ENCODE results near the gene SDC1. TPM values are rescaled to one million over a fixed set of nuclear protein-coding genes. Genes with fewer than 3 reads are reported as not detected.

SDC1 gene
- total RNA-seq, 1 donor from 2014 or later: 0.26 TPM

DNA sequence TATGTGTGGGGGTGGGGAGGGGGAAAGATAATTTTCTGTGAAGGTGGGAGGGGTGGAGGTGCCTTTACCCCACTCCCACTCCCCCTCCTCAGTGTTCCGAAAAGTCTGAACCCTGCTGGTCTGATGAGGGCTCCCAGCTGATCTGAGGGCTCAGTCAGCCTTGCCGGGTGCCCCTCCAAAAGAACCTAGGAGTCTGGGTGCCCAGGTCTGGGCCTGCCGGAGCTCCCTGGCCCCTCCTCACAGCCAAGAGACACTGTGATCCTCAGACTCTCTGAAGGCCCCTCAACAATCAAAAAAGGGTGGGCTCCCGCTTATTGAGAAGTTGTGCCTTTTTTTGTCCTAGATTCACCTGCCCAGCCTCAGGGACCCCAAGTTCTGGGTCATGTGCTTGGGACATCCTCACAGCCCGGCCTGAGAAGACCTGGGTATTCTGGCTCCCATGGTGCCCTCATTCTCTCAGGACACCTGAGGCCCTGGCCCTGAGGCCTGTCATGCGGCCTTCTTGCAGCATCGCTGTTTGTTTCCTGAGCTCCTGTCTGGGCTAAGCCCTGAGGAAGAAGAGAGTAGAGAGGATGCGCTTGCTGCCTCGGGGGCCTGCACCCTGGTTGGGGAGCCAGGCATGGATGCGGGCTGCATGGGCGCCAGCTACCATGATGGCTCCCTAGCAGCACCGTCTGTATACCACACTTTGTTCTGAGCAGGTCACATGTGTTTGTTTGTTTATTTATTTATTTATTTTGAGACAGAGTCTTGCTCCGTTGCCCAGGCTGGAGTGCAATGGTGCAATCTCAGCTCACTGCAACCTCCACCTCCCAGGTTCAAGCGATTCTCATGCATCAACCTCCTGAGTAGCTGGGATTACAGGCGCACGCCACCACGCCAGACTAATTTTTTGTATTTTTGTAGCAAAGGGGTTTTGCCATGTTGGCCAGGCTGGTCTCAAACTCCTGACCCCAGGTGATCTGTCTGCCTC lies 44.0 kb downstream of the SDC1 start:
- Mint-ChIP-seq H3K4me1 (ENCODE audit: low read depth) (no peaks in the 10 kb centered on the region), H3K36me3 (ENCODE audit: low read depth) (no peaks in the 10 kb centered on the region), H3K9me3 (no peaks in the 10 kb centered on the region), H3K27ac (no peak overlapping the region), H3K4me3 (no peak overlapping the region), H3K27me3 (ENCODE audit: insufficient read depth) (peaks cover 2% of the 10 kb centered on the region)
- intact Hi-C loops (cut with micrococcal nuclease): no loop called here
- DNase-seq (ENCODE audit: low spot score): no peak

DNA sequence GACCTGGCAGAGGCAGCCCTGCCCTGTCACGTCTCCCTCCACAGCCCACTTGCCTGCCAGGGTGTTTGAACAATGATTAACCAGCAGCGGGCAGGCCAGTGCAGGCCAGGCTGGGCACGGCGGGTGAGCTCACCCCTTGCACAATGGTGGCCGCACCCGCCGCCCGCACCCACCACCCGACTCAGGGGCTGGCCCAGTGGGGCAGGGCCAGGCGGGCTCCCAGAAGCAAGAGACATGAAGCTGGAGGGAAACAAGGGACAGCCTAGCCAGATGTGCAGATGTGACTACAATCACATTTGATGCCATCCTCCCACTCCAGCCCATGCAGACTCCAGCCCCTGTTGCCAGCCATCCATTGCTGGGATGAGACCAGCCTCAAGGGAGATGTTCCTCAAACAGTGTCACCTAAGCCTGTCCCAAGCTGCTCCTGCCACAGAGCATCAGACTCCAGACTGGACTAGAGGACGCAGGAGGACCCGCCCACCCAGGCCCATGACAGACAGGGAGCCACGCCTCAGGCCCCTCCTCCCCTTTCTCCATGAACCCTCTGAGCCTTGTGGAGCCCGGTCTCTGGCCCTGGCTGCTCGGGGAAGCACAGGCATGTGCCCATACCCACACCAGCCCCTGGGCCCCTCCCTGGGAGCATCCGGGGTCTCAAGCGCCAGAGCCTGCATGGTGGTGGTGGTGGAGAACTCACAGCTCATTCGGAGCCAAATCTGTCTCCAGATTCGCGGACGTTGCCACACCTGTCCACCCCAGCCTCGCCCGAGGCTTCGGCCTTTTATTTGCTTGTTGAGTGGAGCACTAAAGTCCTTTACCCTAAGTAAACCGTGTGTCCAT lies 45.0 kb downstream of the SDC1 start:
- H3K4me3 Mint-ChIP-seq: no peak overlapping the region
- no peak for DNase-seq (ENCODE audit: low spot score)
- peaks cover under 1% of the 10 kb centered on the region for H3K27me3 Mint-ChIP-seq (ENCODE audit: insufficient read depth)
- no peaks in the 10 kb centered on the region for H3K9me3 Mint-ChIP-seq
- no peaks in the 10 kb centered on the region for H3K36me3 Mint-ChIP-seq (ENCODE audit: low read depth)
- intact Hi-C loops (cut with micrococcal nuclease): no loop called here
- H3K27ac Mint-ChIP-seq: no peak overlapping the region
- no peaks in the 10 kb centered on the region for H3K4me1 Mint-ChIP-seq (ENCODE audit: low read depth)

DNA sequence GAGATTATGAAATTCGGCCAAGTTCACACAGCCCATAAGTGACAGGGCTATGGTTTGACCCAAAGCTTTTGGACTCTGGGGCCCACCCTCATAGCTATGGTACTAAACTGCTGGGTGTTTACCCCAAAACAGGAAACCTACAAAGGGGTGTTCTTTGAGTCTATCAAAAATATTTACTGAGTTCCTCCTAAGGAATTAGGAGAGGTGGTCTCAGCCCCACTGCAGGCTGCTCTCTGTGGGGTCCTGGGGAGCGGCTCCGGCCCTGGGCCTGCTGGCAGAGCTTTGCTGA lies 45.5 kb downstream of the SDC1 start:
- Mint-ChIP-seq H3K4me3 (no peak overlapping the region), H3K9me3 (no peaks in the 10 kb centered on the region), H3K36me3 (ENCODE audit: low read depth) (no peaks in the 10 kb centered on the region), H3K27ac (no peak overlapping the region), H3K4me1 (ENCODE audit: low read depth) (no peaks in the 10 kb centered on the region), H3K27me3 (ENCODE audit: insufficient read depth) (no peaks in the 10 kb centered on the region)
- DNase-seq (ENCODE audit: low spot score): no peak
- intact Hi-C loops (cut with micrococcal nuclease): no loop called here

DNA sequence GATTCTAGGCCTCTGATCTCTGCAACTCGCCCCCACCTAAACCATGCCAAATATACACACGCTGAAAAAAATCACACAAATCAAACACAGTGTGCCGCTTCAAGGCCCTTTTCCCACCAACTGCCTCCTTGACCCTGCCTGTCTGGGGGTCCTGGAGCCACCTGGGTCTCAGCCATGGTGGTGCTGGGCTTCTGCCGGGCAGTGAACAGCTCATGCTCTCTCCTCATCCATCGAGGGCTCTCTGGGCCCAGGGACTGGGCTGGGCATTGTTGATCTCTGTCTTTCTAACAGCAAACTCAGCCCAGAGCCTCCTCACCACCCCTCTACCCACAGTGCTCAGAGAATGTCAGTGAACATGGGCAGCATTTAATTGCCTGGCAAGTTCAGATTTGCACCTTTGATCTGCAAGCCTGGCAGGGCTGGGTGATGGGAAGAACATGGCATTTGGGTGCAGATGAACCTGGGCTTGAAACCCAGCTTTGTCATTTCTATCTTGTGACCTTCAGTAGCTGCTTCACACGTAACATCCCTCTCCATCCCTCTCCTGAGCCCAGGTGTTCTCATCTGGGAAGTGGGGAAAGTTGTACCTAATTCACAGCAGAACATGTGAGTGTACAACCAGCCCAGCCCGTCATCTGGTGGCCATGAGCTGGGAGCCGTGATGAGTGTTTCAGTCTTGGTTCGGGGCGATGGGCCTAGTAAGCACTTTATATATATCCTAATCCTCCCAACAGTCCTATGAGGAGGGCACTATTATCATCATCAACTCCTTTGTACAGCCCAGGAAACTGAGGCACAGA lies 46.1 kb downstream of the SDC1 start:
- Mint-ChIP-seq H3K36me3 (ENCODE audit: low read depth) (no peaks in the 10 kb centered on the region), H3K27ac (no peak overlapping the region), H3K4me1 (ENCODE audit: low read depth) (no peaks in the 10 kb centered on the region), H3K27me3 (ENCODE audit: insufficient read depth) (no peaks in the 10 kb centered on the region), H3K9me3 (no peaks in the 10 kb centered on the region), H3K4me3 (no peak overlapping the region)
- intact Hi-C loops (cut with micrococcal nuclease): no loop called here
- no peak for DNase-seq (ENCODE audit: low spot score)

DNA sequence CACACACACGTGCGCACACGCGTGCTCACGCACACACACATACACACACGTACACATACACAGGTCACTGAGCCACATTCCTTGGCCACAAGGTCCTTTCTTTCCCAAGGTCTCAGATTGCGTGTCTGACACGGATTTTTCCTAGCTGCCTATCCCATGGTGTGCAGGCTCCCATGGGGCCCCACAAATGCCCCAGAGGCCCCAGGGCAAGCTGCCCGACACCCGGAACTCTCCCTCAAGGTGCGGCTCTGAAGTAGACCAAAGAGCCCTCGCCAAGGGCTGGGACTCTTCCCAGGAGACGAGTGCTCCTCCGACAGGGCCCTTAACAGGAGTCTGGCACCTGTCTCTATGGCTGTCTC lies 46.7 kb downstream of the SDC1 start:
- DNase-seq (ENCODE audit: low spot score): no peak
- H3K4me3 Mint-ChIP-seq: no peak overlapping the region
- H3K4me1 Mint-ChIP-seq (ENCODE audit: low read depth): no peaks in the 10 kb centered on the region
- H3K9me3 Mint-ChIP-seq: no peaks in the 10 kb centered on the region
- H3K27ac Mint-ChIP-seq: no peak overlapping the region
- intact Hi-C loops (cut with micrococcal nuclease): no loop called here
- H3K36me3 Mint-ChIP-seq (ENCODE audit: low read depth): no peaks in the 10 kb centered on the region
- H3K27me3 Mint-ChIP-seq (ENCODE audit: insufficient read depth): no peaks in the 10 kb centered on the region

DNA sequence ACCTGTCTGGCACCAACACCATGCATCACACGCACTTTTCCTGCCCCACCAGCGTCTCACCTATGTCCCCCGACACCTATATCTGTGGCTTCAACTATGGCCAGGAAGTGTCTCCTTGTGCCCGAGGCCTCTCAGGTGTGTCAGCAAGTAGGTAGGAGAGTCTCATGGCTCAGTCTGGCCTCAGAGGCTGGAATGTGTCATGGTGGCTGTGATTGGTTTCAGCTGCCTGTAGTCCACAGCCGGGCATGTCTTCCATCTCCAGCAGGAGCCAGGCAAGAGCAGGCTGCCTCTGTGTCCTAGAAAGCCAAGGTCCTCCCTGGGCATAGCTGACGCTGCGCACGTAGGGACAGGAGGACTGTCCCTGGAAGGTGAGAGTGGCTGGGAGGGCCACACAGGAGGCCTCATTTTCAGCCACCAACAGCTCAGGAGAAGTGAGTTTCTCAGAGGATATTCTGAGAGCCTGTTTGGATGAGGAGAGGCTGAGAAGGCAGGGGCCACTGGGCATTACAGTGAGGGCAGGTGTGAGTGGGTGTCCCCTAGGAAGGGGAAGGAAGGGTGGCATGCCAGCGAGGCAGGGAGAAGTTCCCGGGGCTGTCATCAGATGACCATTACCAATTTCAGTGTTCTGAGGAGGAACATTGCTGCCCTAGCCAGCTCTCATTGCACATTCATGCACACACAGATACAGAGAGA lies 47.2 kb downstream of the SDC1 start:
- Mint-ChIP-seq H3K27me3 (ENCODE audit: insufficient read depth) (no peaks in the 10 kb centered on the region), H3K27ac (no peak overlapping the region), H3K9me3 (no peaks in the 10 kb centered on the region), H3K4me3 (no peak overlapping the region), H3K4me1 (ENCODE audit: low read depth) (no peaks in the 10 kb centered on the region), H3K36me3 (ENCODE audit: low read depth) (no peaks in the 10 kb centered on the region)
- no peak for DNase-seq (ENCODE audit: low spot score)
- intact Hi-C loops (cut with micrococcal nuclease): no loop called here

DNA sequence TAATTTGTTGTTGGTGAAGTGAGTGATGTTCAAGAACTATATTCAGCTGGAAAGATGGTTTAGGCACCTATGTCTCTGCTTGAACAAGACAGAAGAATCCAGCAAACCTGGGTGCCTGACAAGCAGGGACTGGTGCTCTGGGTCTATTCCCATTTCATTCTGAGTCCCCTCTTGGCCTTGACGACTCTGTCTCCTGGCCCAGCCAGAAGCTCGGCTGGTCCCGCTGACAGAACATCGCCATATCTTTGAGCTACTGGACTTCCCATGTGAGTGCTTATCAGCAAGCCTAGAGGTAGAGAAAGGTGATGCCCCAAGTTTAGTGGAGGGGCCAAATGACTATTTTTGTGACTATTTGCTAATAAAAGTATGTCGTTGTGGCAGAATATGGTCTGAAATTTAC lies 48.2 kb downstream of the SDC1 start:
- H3K9me3 Mint-ChIP-seq: no peaks in the 10 kb centered on the region
- intact Hi-C loops (cut with micrococcal nuclease): no loop called here

DNA sequence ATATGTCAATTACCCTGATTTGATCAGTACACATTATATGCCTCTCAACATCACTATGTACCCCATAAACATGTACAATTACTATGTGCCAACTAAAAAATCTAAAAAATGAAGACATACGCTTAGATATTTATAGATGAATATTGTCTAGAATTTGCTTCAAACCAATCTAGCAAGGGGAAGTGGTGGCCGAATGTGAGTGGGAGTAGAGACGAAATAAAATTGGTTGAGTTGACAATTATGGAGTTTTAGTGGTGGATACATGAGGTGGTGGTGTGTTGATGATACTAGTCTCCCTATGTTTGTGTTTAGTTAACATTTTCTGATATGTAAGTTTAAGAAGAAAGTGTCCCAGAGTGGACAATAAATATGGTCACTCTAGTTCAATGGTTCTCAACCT lies 49.0 kb downstream of the SDC1 start:
- H3K27ac Mint-ChIP-seq: no peak overlapping the region
- no peaks in the 10 kb centered on the region for H3K36me3 Mint-ChIP-seq (ENCODE audit: low read depth)
- DNase-seq (ENCODE audit: low spot score): no peak
- no peaks in the 10 kb centered on the region for H3K4me1 Mint-ChIP-seq (ENCODE audit: low read depth)
- H3K4me3 Mint-ChIP-seq: no peak overlapping the region
- intact Hi-C loops (cut with micrococcal nuclease): no loop called here
- no peaks in the 10 kb centered on the region for H3K27me3 Mint-ChIP-seq (ENCODE audit: insufficient read depth)
- no peaks in the 10 kb centered on the region for H3K9me3 Mint-ChIP-seq

More for the DNA sequence above, 48.2 kb downstream of the SDC1 start:
- no peak overlapping the region for H3K27ac Mint-ChIP-seq
- no peaks in the 10 kb centered on the region for H3K4me1 Mint-ChIP-seq (ENCODE audit: low read depth)
- no peak for DNase-seq (ENCODE audit: low spot score)
- H3K4me3 Mint-ChIP-seq: no peak overlapping the region
- no peaks in the 10 kb centered on the region for H3K36me3 Mint-ChIP-seq (ENCODE audit: low read depth)
- H3K27me3 Mint-ChIP-seq (ENCODE audit: insufficient read depth): no peaks in the 10 kb centered on the region

DNA sequence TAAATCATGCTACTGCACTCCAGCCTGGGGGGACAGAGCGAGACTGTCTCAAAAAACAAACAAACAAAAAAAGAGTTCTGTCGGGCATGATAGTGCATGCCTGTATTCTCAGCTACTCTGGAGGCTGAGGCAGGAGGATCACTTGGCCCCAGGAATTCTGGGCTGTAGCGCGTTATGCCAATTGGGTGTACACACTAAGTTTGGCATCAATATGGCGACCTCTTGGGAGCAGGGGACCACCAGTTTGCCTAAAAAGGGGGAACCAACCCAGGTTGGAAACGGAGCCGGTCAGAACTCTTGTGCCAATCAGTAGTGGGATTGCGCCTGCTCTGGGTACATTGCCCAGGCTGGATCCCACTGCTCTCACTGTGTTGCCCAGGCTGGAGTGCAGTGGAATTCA lies 49.7 kb downstream of the SDC1 start:
- no peak overlapping the region for H3K4me3 Mint-ChIP-seq
- H3K36me3 Mint-ChIP-seq (ENCODE audit: low read depth): no peaks in the 10 kb centered on the region
- intact Hi-C loops (cut with micrococcal nuclease): no loop called here
- no peaks in the 10 kb centered on the region for H3K4me1 Mint-ChIP-seq (ENCODE audit: low read depth)
- H3K27me3 Mint-ChIP-seq (ENCODE audit: insufficient read depth): no peaks in the 10 kb centered on the region
- H3K27ac Mint-ChIP-seq: no peak overlapping the region
- DNase-seq (ENCODE audit: low spot score): no peak
- no peaks in the 10 kb centered on the region for H3K9me3 Mint-ChIP-seq

DNA sequence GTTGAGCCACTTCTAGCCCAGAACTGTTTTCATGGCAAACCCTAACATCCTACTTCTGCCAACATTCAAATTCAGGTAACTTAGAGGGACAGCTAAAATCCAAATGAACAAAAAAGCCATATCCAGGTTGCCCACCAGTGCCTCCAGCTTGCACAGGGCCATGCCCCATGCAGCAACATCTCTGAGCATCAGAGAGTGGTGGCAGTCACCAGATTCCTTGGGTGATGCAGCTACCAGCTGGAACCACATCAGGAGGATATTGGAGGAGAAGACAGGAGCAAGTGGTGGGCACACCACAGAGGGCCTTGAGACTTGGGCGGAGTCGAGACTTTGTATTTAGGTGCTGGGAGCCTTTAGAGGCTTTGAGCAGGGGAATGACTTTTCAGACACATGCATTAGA lies 50.5 kb downstream of the SDC1 start:
- Mint-ChIP-seq H3K27me3 (ENCODE audit: insufficient read depth) (no peaks in the 10 kb centered on the region), H3K4me3 (no peak overlapping the region), H3K27ac (no peak overlapping the region), H3K9me3 (no peaks in the 10 kb centered on the region), H3K36me3 (ENCODE audit: low read depth) (no peaks in the 10 kb centered on the region), H3K4me1 (ENCODE audit: low read depth) (no peaks in the 10 kb centered on the region)
- no peak for DNase-seq (ENCODE audit: low spot score)
- intact Hi-C loops (cut with micrococcal nuclease): no loop called here

DNA sequence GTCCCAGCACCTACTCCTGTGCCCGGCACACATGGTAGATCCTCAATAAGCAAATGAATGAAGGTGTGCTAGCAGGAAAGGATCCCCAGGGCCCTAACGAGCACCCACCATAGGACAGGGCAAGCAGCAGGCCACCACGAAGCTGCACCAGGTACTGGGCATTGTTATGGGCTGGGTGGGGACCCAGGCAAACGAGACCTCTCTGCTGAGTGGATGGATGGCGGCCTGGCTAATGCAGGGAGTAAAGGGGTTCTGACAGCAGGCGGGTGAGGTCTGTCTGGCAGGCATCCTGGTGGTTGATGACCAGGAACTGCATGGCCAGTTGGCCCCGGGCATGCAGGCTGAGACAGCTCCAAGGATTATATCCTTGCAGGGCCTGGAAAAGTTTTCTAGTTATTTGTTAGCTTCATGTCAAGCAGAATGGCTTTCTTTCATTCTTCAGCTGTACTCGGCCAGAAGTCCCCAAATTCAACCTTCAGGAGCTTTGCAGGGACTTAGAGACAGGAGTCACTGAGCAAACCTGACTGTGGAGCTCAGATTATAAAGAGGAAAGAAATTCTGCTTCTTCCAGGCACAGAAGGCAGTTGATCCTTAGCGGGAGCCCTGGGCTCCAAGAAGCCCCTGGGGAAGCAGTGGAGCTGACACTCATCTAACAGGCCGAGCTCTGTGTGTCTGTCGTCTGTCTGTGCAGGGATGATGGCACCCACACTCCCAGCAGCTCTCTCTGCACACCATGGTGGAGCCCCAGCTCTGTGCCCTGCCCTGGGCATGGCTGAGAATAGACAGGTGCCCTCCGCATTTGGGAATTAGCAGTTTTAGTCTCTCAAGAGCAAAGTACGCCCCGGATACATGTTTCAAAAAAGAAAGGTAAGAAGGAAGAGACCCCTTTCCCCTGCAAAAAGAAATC lies 51.2 kb downstream of the SDC1 start:
- DNase-seq (ENCODE audit: low spot score): no peak
- no peak overlapping the region for H3K4me3 Mint-ChIP-seq
- no peak overlapping the region for H3K27ac Mint-ChIP-seq
- intact Hi-C loops (cut with micrococcal nuclease): no loop called here
- H3K36me3 Mint-ChIP-seq (ENCODE audit: low read depth): no peaks in the 10 kb centered on the region
- no peaks in the 10 kb centered on the region for H3K4me1 Mint-ChIP-seq (ENCODE audit: low read depth)
- H3K27me3 Mint-ChIP-seq (ENCODE audit: insufficient read depth): no peaks in the 10 kb centered on the region
- no peaks in the 10 kb centered on the region for H3K9me3 Mint-ChIP-seq

DNA sequence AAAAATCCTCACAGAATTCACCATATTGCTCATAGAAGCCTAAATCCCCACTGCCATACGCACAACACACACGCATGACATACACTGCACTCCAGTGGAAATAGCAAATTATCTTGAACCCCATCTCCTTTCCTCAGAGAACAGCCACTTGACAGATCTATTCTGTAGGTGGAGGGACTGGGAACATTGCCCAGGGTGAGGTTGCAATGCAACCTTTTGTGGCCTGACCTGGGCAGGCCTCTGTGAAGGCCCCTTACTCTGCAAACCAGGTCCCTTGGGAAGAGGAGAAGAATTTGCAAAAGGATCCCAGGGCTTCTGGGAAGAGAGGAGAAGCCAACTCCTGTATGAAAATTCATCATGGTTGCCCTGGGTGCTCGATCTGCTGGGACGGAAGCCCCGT lies 51.9 kb downstream of the SDC1 start:
- intact Hi-C loops (cut with micrococcal nuclease): no loop called here
- Mint-ChIP-seq H3K4me1 (ENCODE audit: low read depth) (no peaks in the 10 kb centered on the region), H3K27ac (no peak overlapping the region), H3K36me3 (ENCODE audit: low read depth) (no peaks in the 10 kb centered on the region), H3K27me3 (ENCODE audit: insufficient read depth) (no peaks in the 10 kb centered on the region), H3K9me3 (no peaks in the 10 kb centered on the region), H3K4me3 (no peak overlapping the region)
- DNase-seq (ENCODE audit: low spot score): no peak
